ENCODE results near the gene PLOD1. TPM values are rescaled to one million over a fixed set of nuclear protein-coding genes. Genes with fewer than 3 reads are reported as not detected.

PLOD1 gene
- 32.4 TPM for polyA plus RNA-seq (2013, experiment 1 of 2)
- polyA plus RNA-seq (2013, experiment 2 of 2) = 31.9 TPM

GRCh38 chr1:11934302-11935056 is at the start of gene PLOD1:
TSS of gene PLOD1 (plus strand) at chr1:11934717. CDS start at chr1:11934780, 63 bp downstream.
- Histone ChIP-seq H2BK120ac (ENCODE audit: low read depth, low read length) (peak within 1 kb of the TSS; percentile 91), H2AK5ac (ENCODE audit: low read depth, low read length) (peak within 1 kb of the TSS; percentile 91), H3K4ac (ENCODE audit: low read length) (no peak within 1 kb of the TSS), H3K4me1 (ENCODE audit: control insufficient read depth in 2 of 2, insufficient read depth in 1 of 2, low read depth in 1 of 2, low read length in 2 of 2) (peaks cover 13 to 16% of the 10 kb centered on the region in 2 donors), H3K9ac (ENCODE audit: low read depth, low read length, poor library complexity) (peak within 1 kb of the TSS; percentile 91), H3K4me3 (ENCODE audit: low read length in 2 of 2) (peak within 1 kb of the TSS; percentile 51 to 89), H3K36me3 (replicated peaks in 1 of 2; ENCODE audit: control insufficient read depth in 2 of 2, insufficient read depth in 2 of 2, low read length in 2 of 2) (peaks cover 3 to 5% of the 10 kb centered on the region in 2 donors), H2BK12ac (ENCODE audit: low read length) (peak within 1 kb of the TSS; percentile 84), H3K27ac (replicated peaks; ENCODE audit: low read length) (peak within 1 kb of the TSS; percentile 62), H3K79me1 (ENCODE audit: low read depth, low read length) (no peaks in the 10 kb centered on the region), H2AFZ (ENCODE audit: low read length) (peak within 1 kb of the TSS; percentile 90), H3K4me2 (ENCODE audit: insufficient read depth, low read length, poor library complexity, severe bottlenecking) (peak within 1 kb of the TSS; percentile 89), H3K9me3 (replicated peaks in 1 of 2; ENCODE audit: control insufficient read depth in 2 of 2, insufficient read depth in 1 of 2, low read depth in 1 of 2, low read length in 2 of 2) (no peaks in the 10 kb centered on the region), H4K91ac (ENCODE audit: low read depth, low read length, poor library complexity) (no peak within 1 kb of the TSS), H2BK15ac (ENCODE audit: low read length) (peak within 1 kb of the TSS; percentile 8), H4K8ac (ENCODE audit: low read depth, low read length) (peak within 1 kb of the TSS; percentile 24), H2BK5ac (ENCODE audit: low read length) (peak within 1 kb of the TSS; percentile 69), H3K14ac (ENCODE audit: low read length) (peak within 1 kb of the TSS; percentile 56), H3K18ac (ENCODE audit: low read length) (peak within 1 kb of the TSS; percentile 90), H3K23ac (ENCODE audit: low read depth, low read length, poor library complexity) (peak within 1 kb of the TSS; percentile 99), H3K27me3 (ENCODE audit: control insufficient read depth in 3 of 3, insufficient read depth in 3 of 3, low read depth in 1 of 3, low read length in 3 of 3) (no peaks in the 10 kb centered on the region)
- DNase-seq (ENCODE audit: low spot score) = peak; percentile 62
- no CpG with 5 or more reads among the region's 55 CpGs for WGBS, 2 donors (ENCODE audit: extremely low coverage in 2 of 2, insufficient read length in 2 of 2, insufficient replicate concordance in 1 of 2)

- no peak overlapping the region for H2BK120ac ChIP-seq (ENCODE audit: low read depth, low read length)
- H3K9ac ChIP-seq (ENCODE audit: low read depth, low read length, poor library complexity) = no peak overlapping the region
- H3K27ac ChIP-seq (replicated peaks; ENCODE audit: low read length) = no peak overlapping the region
- no peak for DNase-seq (ENCODE audit: low spot score)
- peak overlapping the region; percentile 31 for H3K18ac ChIP-seq (ENCODE audit: low read length)
- no peaks in the 10 kb centered on the region for H3K79me1 ChIP-seq (ENCODE audit: low read depth, low read length)
- peaks cover 0 to 18% (median 0%) of the 10 kb centered on the region in 3 experiments for H3K27me3 ChIP-seq (ENCODE audit: control insufficient read depth in 3 of 3, insufficient read depth in 3 of 3, low read depth in 1 of 3, low read length in 3 of 3)
- H3K9me3 ChIP-seq (replicated peaks in 1 of 2; ENCODE audit: control insufficient read depth in 2 of 2, insufficient read depth in 1 of 2, low read depth in 1 of 2, low read length in 2 of 2) = no peaks in the 10 kb centered on the region
- H3K36me3 ChIP-seq (replicated peaks in 1 of 2; ENCODE audit: control insufficient read depth in 2 of 2, insufficient read depth in 2 of 2, low read length in 2 of 2) = no peaks in the 10 kb centered on the region
- no peak overlapping the region for H2BK5ac ChIP-seq (ENCODE audit: low read length)
- H4K91ac ChIP-seq (ENCODE audit: low read depth, low read length, poor library complexity) = no peak overlapping the region
- H3K4me2 ChIP-seq (ENCODE audit: insufficient read depth, low read length, poor library complexity, severe bottlenecking) = no peak overlapping the region
- no peak overlapping the region for H3K23ac ChIP-seq (ENCODE audit: low read depth, low read length, poor library complexity)
- peaks cover 4% of the 10 kb centered on the region in 2 donors for H3K4me1 ChIP-seq (ENCODE audit: control insufficient read depth in 2 of 2, insufficient read depth in 1 of 2, low read depth in 1 of 2, low read length in 2 of 2)
- no peak overlapping the region for H2BK12ac ChIP-seq (ENCODE audit: low read length)
- H3K14ac ChIP-seq (ENCODE audit: low read length) = no peak overlapping the region
- no peak overlapping the region for H4K8ac ChIP-seq (ENCODE audit: low read depth, low read length)
- H3K4me3 ChIP-seq (ENCODE audit: low read length in 2 of 2) = no peak overlapping the region
- WGBS, 2 donors (ENCODE audit: extremely low coverage in 2 of 2, insufficient read length in 2 of 2, insufficient replicate concordance in 1 of 2) = no CpG with 5 or more reads among the region's 6 CpGs
- H2BK15ac ChIP-seq (ENCODE audit: low read length) = no peak overlapping the region
- no peak overlapping the region for H2AFZ ChIP-seq (ENCODE audit: low read length)
- H2AK5ac ChIP-seq (ENCODE audit: low read depth, low read length) = no peak overlapping the region
- no peak overlapping the region for H3K4ac ChIP-seq (ENCODE audit: low read length)
Measured at GRCh38 chr1:11885916-11886315, 48.6 kb upstream of the PLOD1 start.

GRCh38 chr1:11886986-11887665 is 47.4 kb upstream of the PLOD1 start:
- H3K4ac ChIP-seq (ENCODE audit: low read length) = no peak overlapping the region
- no peaks in the 10 kb centered on the region for H3K9me3 ChIP-seq (replicated peaks in 1 of 2; ENCODE audit: control insufficient read depth in 2 of 2, insufficient read depth in 1 of 2, low read depth in 1 of 2, low read length in 2 of 2)
- H3K14ac ChIP-seq (ENCODE audit: low read length) = no peak overlapping the region
- H3K9ac ChIP-seq (ENCODE audit: low read depth, low read length, poor library complexity) = no peak overlapping the region
- H3K18ac ChIP-seq (ENCODE audit: low read length) = no peak overlapping the region
- no peaks in the 10 kb centered on the region for H3K79me1 ChIP-seq (ENCODE audit: low read depth, low read length)
- peak overlapping the region; percentile 95 for H3K23ac ChIP-seq (ENCODE audit: low read depth, low read length, poor library complexity)
- no peak overlapping the region for H4K8ac ChIP-seq (ENCODE audit: low read depth, low read length)
- H2AFZ ChIP-seq (ENCODE audit: low read length) = no peak overlapping the region
- peaks cover 0 to 14% (median 0%) of the 10 kb centered on the region in 3 experiments for H3K27me3 ChIP-seq (ENCODE audit: control insufficient read depth in 3 of 3, insufficient read depth in 3 of 3, low read depth in 1 of 3, low read length in 3 of 3)
- H3K4me1 ChIP-seq (ENCODE audit: control insufficient read depth in 2 of 2, insufficient read depth in 1 of 2, low read depth in 1 of 2, low read length in 2 of 2) = peaks cover 3 to 4% of the 10 kb centered on the region in 2 donors
- no peaks in the 10 kb centered on the region for H3K36me3 ChIP-seq (replicated peaks in 1 of 2; ENCODE audit: control insufficient read depth in 2 of 2, insufficient read depth in 2 of 2, low read length in 2 of 2)
- no peak overlapping the region for H3K4me3 ChIP-seq (ENCODE audit: low read length in 2 of 2)
- no peak overlapping the region for H4K91ac ChIP-seq (ENCODE audit: low read depth, low read length, poor library complexity)
- no peak overlapping the region for H2BK120ac ChIP-seq (ENCODE audit: low read depth, low read length)
- DNase-seq (ENCODE audit: low spot score) = no peak
- no peak overlapping the region for H2BK12ac ChIP-seq (ENCODE audit: low read length)
- H3K27ac ChIP-seq (replicated peaks; ENCODE audit: low read length) = no peak overlapping the region
- peak overlapping the region; percentile 75 for H2BK5ac ChIP-seq (ENCODE audit: low read length)
- peak overlapping the region; percentile 49 for H2BK15ac ChIP-seq (ENCODE audit: low read length)
- WGBS, 2 donors (ENCODE audit: extremely low coverage in 2 of 2, insufficient read length in 2 of 2, insufficient replicate concordance in 1 of 2) = no CpG with 5 or more reads among the region's 19 CpGs
- H3K4me2 ChIP-seq (ENCODE audit: insufficient read depth, low read length, poor library complexity, severe bottlenecking) = no peak overlapping the region
- no peak overlapping the region for H2AK5ac ChIP-seq (ENCODE audit: low read depth, low read length)

GRCh38 chr1:11887666-11888007 is 46.9 kb upstream of the PLOD1 start:
- Histone ChIP-seq H3K9ac (ENCODE audit: low read depth, low read length, poor library complexity) (no peak overlapping the region), H3K4me1 (ENCODE audit: control insufficient read depth in 2 of 2, insufficient read depth in 1 of 2, low read depth in 1 of 2, low read length in 2 of 2) (peaks cover 3 to 4% of the 10 kb centered on the region in 2 donors), H3K4me2 (ENCODE audit: insufficient read depth, low read length, poor library complexity, severe bottlenecking) (no peak overlapping the region), H2BK15ac (ENCODE audit: low read length) (no peak overlapping the region), H2AFZ (ENCODE audit: low read length) (no peak overlapping the region), H2BK120ac (ENCODE audit: low read depth, low read length) (no peak overlapping the region), H3K36me3 (replicated peaks in 1 of 2; ENCODE audit: control insufficient read depth in 2 of 2, insufficient read depth in 2 of 2, low read length in 2 of 2) (no peaks in the 10 kb centered on the region), H3K27ac (replicated peaks; ENCODE audit: low read length) (no peak overlapping the region), H3K4ac (ENCODE audit: low read length) (no peak overlapping the region), H2BK5ac (ENCODE audit: low read length) (peak overlapping the region; percentile 75), H2AK5ac (ENCODE audit: low read depth, low read length) (no peak overlapping the region), H4K8ac (ENCODE audit: low read depth, low read length) (no peak overlapping the region), H3K23ac (ENCODE audit: low read depth, low read length, poor library complexity) (no peak overlapping the region), H3K27me3 (ENCODE audit: control insufficient read depth in 3 of 3, insufficient read depth in 3 of 3, low read depth in 1 of 3, low read length in 3 of 3) (peaks cover 0 to 14% (median 0%) of the 10 kb centered on the region in 3 experiments), H3K9me3 (replicated peaks in 1 of 2; ENCODE audit: control insufficient read depth in 2 of 2, insufficient read depth in 1 of 2, low read depth in 1 of 2, low read length in 2 of 2) (no peaks in the 10 kb centered on the region), H3K79me1 (ENCODE audit: low read depth, low read length) (no peaks in the 10 kb centered on the region), H3K18ac (ENCODE audit: low read length) (no peak overlapping the region), H3K14ac (ENCODE audit: low read length) (no peak overlapping the region), H2BK12ac (ENCODE audit: low read length) (no peak overlapping the region), H4K91ac (ENCODE audit: low read depth, low read length, poor library complexity) (no peak overlapping the region), H3K4me3 (ENCODE audit: low read length in 2 of 2) (no peak overlapping the region)
- no peak for DNase-seq (ENCODE audit: low spot score)
- WGBS, 2 donors (ENCODE audit: extremely low coverage in 2 of 2, insufficient read length in 2 of 2, insufficient replicate concordance in 1 of 2) = no CpG with 5 or more reads among the region's 7 CpGs

Data from neuronal stem cell (in vitro differentiated cells).